Activated CD8-positive, alpha-beta memory T cell treated with anti-CD3 and anti-CD28 coated beads for 1 hour (primary cell): ENCODE results near the gene KRT82.
A peak's percentile ranks its signal among the peaks of the same experiment; 100 is the strongest.

ENCODE experiments used
- DNase-seq, 2 donors: peaks; one replicate each; pipeline ENCODE4 v3.0.0-alpha.2; 2020; ENCODE audit warnings: low read depth in 1 of 2; ENCODE audit errors: extremely low read depth in 1 of 2

The KRT82 gene

DNA sequence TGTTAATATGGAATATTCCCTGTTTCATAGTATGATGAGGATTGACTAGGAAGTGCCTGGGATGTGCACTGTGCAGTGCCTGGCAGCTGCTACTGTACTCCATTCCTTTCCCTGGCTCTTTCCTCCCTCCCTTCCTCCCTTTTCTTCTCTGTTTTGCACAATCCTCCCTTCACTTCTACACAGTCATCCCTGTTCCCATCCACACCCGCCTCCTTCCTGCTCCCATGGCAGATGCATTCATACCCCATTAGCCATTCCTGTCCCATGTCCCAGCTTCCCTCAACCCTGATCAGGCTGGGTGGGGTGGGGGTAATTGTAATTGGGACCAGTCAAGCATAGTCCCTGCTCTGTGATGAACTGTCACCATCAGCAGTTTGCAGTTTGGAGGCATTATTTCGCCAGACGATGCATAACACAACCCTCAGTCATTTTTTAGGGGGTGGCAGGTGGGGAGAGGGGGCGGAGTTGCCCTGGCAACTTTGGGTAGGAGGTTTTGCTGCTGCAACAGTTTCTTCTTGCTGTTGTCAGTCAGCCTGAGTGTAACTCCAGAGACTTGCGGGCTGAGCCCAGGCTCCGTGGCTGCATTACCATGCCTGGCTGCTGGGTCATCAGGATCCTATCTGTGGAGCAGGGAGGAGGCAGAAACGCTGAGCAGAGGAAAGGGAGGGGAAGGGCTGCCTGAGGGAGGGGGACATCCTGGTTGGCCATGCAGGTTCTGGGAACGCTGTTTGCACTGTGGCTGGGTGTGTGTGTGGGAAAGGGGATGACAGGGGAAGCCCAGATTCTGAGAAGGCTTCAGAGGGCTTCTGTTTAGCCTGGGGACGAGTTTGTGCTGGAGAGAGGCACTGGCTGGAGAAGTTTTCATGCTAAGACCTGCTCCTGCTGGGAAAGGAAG is 16.6 kb downstream of the KRT82 start:
- no peak for DNase-seq

DNA sequence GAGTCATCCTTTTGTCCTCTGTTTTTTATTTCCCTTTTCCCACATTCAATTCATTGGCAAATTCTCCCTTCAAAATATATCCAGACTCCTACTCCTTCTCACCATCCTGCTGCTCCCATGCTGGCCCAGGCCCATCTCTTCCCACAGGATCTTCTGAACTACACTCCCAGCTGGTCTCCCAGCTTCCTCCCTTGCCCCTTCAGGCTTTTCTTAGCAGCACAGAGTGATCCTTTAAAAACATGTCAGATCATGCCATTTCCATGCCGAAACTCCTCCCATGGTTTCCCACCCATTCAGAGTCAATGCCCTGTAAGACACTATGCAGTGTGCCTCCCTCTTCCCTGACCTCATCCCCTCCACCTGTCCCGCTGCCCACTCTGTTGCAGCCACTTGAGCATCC is 18.3 kb downstream of the KRT82 start:
- no peak for DNase-seq

DNA sequence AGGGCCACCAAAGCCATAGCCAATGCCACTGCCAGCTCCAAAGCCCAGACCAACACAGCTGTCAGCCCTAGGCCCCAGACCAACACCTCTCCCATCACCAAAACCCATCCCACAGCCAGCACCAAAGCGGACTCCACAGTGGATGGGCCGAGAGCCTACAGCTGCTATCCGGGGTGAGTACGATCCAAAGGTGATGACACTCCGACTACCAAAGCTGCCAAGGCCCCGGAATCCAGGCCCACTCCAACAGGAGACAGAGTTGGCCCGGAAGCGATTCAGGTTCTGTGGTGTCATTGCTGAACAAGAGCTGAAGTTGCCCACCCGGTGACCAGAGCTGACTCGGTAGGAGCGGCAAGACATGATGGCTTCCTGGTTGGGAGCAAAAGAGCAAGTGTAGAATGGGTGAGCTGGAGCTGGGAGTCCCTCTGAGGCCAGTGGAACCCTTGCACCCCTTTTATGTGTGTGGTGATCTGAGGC is 20.9 kb downstream of the KRT82 start, which contains the start of gene KRT84:
Gene KRT84, minus strand, starts transcription at position 427 of the 477 bp plus-strand sequence. Its CDS starts 67 bp downstream, at position 360.
- no peak for DNase-seq

DNA sequence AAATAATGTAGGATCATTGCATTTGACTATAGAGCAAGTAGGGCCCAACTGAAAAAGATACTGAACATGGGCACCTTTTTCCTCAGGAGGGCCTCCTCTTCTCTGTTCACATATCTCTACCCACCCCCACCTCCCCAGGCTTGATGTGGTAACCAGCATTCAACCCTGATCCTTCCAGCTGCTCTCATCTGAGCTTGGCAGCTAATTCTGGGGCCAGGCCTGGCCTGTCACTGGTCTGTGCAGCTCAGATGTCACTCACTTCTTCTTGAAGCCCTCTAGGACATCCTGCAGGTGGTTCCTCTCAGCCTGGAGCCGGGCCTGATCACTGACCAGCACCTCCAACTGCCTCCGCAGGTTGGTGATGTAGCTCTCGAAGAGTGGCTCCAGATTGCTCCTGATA is 22.8 kb downstream of the KRT82 start:
- DNase-seq, result no peak

DNA sequence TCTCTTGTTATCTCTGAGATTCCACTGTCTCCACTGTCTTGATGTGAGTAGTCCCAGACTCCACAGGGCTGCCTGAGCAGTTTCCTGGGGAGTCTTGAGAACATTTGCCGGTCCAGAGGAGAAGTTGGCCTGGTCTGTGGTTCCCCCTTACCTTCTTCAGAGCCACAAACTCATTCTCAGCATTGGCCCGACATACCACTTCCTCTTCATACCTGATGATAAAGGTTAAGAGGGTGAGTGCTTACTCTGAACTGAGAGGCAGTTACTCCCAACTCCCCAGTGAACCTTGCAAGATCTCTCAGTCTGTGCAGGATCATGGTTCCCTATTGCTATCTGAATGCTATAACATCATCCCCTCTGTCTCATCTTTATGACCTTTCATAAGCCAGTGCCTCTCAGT is 23.3 kb downstream of the KRT82 start:
- DNase-seq, result no peak

DNA sequence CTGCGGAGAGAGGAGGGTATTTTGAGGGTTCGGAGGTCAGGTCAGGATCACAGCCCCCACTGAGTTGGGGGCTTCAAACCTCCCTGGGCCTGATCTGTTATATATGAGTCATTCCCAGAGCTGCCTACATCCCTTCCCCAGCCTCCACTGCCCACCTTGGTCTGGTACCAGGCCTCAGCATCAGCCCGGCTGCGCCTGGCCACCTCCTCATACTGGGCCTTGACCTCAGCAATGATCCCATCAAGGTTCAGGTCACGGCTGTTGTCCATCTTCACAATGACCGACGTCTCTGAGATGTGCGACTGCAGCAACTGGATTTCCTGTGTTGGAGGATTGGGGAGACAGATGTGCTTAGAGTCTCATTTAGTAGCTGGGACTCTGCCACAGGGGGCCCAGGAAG is 24.9 kb downstream of the KRT82 start:
- DNase-seq, result no peak

DNA sequence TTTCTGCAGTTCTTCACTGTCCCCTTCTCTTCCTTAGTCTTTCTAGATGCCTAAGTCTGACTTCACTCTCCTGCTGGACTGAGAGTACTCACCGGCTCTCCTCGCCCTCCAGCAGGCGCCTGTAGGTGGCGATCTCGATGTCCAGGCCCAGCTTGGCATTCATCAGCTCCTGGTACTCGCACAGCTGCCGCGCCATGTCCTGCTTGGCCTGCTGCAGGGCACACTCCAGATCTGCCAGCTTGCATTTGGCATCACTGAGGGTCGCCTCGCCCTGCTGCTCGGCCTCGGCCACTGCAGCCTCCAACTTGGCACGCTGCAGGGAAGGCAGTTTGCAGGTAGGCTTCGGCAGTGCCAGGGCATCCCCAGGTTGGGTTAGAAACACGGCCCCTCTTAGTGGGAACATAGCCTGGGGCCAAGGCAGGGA is 25.9 kb downstream of the KRT82 start:
- DNase-seq, result no peak

DNA sequence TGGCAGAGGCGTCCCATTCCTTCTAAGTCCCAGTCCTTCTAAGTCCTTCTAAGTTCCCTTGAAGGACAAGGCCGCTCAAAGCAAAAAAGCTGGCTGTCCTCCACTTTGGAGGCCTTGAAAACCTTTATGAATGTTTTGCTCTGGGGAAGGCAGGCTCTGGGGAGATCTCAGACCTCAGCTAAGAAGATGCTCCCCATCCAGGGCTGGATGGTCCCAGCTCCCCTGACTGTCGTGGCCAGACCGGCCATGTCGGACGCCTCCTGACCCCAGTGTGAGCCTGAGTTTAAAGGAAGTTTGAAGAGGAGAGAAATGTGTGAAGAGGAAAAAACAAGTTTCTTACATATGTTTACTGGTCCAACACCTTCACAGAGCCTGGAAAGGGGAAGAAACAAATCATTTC is 26.6 kb downstream of the KRT82 start:
- no peak for DNase-seq

DNA sequence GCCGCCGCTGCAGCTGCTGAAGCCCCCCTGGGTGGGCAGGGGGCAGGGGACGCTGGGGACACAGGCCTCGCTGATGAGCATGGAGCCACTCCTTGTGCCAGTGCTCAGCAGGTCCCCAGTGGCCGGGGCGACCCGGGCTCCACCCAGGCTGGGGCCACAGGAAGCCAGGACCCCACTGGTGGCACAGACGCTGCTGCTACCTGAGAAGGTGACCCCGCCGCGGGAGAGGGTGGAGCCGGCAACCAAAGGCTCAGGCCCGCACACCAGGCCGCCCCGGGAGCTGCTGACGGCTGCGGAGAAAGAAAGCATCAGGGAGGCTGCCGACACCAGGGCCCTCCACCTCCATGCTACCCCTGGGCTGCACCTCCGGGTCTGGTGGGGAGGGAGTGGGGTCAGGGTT is 28.0 kb downstream of the KRT82 start:
- DNase-seq, result no peak

DNA sequence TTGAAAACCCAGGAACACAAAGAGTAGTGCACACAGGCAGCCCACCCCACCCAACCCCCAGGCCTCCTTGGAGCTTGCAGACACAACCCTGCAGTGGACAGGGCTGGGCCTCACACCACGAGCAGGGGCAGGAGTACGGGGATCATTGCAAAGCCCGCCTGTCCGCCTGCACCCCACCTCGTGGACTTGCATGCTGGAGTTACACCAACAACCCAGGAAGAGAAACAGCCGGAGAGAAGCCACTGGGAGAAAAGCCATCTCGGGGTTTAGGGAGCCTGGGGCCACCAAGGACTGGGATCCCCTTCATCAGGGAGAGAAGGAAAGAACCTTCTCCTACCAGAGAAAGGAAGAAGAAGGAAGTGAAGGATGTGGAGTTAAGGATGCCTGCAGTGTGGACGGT is 28.9 kb downstream of the KRT82 start:
- DNase-seq, result no peak

DNA sequence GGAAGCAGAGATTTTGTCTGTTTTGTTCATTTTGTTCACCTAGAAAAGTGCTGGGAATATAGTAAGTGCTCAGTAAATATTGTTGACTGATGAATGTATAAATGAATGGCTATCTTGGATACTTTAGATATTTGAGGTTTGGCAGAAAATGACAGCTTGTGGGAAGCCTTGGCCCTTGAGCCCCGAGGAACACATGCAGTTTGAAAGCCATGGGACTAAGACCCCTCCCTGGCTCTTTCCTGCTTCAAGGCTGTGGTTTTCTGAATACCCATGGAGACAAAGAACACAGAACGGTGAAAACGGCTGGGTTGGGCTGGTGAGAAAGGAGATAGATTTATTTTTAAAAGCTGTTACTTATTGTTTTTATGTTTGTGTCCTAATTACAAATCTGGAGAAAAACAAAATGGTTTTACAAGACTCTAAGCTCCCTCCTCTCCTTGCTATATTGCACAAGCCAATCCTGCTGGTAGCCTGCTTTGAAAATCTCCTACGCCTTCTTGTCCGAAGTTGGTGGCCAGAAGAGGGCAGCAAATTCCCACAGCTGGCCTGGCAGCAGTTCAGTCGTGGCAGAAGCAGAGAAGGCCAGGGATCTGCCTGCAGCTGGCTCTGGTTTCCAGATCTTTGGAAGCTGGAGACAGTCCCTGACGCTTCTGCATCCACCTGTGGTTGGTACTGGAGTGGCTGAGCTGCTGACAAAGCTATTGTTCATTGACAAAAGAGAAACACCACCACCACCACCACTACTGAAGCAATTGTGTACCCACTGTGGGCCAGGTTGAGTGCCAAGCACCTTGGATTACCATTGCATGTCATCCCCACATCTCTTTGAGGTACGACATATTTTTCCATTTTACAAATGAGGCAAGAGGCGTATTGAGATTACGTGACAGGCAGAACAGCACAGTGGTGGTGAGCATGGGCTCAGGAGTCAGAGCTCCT is 33.6 kb downstream of the KRT82 start:
- peak in 1 of 2 donors; percentile 43 for DNase-seq

DNA sequence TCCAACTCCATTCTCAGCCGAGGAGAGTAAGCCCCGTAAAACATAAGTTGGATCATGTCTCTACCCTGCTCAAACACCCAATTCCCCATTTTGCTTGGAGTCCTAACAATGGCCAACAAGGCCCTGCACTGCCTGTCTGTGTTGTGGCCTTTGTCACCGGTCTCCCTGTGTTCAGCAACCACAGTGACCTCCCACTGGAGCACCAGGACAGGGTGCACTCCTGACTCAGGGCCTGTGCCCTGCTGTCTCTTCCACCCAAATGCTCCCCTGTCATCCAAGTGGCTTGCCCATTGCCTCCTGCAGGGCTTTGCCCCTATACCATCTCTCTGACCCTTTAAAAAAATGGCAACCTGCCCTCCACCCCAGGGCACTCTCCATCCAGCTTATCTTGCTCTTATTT is 34.4 kb downstream of the KRT82 start:
- no peak for DNase-seq

DNA sequence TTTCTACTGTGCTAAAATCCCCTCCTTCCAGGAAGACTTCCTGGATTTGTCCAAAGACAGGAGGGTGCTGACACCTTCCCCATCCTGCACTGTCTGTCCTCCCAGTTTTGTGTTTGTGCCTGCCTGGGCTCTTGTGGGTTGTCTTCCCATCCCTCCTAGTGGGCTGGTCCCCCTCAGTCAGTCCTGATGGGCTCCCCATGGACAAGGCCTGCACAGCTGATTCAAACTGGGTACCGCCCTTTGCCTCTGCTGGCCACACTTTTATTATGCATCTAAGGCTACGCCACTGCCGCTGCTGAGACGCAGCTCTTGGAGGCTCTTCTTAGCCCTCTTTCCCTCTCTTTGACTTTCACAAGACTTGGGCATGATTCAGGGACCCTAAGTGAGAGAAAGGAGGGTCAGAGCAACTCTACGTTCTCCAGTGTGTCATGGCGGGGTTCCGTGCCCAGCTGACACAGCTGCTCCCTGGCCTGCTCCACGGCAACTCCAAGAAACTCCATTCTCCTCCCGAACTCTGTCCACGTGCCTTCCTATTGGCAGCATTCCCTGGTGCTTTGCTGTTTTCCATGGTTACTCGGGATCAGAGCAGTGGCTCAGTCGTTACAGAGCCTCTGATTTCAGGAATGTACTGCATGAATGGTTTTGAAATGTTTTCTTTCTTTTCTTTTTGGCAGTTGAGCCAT is 35.1 kb downstream of the KRT82 start:
- DNase-seq, result no peak

DNA sequence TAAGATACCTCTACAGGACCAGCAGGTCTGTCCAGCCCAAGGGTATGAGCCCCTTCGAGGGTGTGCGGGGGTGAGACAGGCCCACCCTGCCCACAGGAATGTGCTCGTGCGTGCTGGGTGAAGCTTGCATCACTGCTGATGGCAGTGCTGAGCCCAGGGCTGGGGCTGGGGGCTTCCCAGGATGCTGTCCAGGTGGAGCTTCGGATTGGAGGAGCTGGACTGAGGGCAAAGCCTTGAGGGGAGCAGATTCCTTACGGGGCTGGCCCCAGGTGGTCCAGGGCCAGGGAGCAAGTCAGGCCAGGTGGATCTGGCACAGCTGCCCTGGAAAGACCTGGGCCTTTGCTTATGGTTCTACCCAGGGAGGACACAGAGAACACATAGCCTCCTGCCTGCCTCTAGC is 36.3 kb downstream of the KRT82 start:
- DNase-seq, result no peak

DNA sequence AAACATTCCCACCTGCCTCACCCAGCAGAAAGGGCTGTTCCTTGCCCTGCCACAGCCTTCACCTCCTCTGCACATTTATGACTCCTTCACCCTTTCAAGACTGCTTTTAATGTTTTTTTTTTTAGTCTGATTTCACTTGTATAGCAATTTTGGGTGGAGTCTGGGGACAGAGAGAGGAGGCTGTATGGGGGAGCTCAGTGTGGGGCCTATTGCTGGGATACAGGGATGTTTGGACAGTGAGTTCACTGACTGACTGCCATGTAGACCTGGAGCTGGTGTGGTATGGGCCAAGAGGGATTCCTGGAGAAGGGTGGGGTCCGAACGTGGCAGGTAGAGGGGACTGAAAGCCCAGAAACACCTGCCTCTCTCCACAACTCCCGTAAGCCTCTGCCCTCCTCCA is 36.9 kb downstream of the KRT82 start:
- no peak for DNase-seq

DNA sequence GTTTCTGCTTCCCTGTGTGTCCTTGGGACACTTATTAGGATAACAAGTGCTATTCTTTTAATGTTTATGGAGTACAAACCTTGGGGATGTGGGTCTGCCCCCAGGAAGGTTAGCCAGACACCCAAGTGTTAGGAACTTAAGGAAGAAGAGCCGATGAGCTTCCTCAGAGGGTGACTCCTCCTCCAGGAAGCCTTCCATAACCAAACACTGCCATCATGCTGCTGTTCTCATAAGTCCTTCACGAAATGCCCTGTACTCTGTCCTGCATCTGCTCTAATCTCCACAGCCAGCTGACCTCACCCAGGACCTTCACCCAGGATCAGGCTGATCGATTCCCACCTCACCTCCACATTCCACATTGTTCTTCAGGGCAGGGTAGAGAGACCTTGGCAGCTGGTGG is 37.6 kb downstream of the KRT82 start:
- DNase-seq, result no peak

DNA sequence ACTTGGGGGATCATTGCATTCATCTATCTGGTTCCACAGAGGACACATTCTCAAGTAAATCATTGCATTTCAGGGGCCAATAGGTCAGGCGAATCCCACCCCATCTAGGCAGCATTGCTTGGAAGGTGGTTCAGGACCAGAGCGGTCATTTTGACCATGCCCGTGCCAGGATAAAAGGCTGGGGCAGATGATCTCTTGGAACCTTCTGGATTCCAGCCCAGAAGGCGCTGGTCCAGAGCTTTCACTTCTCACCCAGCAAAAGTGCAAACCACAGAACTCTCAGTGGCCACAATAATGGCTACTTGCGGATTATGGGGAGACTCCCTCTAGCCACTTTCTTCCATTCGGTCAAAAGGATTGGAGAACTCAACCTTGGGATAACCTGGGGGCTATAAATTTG is 38.3 kb downstream of the KRT82 start:
- DNase-seq, result no peak

DNA sequence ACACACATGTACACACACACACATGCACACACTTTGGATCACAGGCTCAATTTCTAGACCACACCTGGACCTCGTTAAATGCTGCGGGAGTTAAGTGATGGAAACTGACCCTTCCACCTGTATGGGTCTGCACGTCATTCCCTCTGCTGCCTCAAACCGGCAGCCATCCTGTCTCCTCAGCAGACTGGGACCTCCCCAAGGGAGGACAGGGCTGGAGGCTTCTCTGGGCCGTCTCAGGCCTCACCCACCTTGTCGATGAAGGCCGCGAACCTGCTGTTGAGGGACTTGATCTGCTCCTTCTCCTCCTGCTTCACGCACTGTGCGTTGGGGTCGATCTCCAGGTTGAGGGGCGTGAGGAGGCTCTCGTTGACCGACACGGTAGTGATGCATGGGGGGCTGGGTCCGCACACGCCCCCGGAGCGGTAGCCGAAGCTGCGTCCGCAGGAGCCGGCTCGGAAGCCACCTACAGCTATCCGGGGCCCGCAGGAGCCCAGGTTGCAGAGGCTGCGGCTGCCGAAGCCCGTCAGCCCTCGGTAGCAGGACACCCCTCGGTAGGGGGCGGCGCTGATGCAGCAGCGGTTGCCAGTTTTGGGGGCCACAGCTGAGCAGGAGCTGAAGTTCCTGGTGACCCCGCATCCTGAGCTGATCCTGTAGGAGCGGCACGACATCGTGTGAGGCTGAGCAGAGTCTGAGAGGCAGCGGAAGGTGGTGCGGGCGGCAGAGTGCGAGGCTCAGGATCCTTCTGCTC is 39.2 kb downstream of the KRT82 start, which contains the start of gene KRT85:
Gene KRT85, minus strand, starts transcription at position 744 of the 748 bp plus-strand sequence. Its CDS starts 76 bp downstream, at position 668.
- DNase-seq, result no peak

DNA sequence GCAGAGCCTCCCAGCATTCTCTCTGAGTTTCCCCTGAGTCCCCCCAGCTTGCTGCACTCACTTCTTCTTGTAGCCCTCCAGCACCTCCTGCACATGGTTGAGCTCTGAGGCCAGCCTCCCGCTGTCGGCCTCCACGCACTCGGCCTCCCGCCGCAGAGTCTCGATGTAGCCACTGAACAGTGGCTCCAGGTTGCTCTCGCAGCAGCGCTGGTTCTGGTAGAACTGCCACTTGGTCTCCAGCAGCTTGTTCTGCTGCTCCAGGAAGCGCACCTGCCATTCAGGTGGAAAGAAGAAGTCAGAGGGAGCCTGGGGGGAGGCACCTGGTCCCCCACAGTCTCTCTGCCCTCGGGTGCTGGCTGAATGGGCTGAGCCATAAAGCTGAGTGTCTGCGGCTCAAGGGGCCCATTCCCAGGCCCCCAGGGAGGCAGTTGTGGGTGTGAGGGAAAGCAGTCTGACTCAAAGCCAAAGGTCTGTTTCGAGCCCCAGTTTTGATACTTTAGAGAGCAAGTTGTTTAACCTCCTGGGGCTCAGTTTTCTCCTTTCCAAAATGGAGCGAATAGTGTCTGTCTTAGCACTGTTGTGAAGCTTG is 41.1 kb downstream of the KRT82 start:
- no peak for DNase-seq

DNA sequence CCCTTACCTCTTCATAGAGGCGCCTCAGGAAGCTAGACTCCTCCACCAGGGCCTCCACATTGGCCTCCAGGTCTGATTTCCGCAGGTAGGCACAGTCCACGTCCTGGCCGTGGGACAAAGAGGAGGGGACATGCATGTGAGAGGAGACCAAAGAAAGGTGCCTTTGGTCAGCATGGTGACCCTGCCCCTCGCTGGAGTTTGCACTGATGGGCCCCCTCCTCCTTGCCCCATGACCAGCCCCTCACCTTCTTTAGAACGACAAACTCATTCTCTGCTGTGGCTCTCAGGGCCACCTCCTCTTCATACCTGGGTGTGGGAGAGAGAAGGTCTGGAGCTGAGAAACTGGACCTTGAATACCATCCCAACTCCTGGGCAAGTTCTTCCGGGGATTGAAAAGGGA is 42.1 kb downstream of the KRT82 start:
- no peak for DNase-seq
